Activated CD4-positive, alpha-beta T cell treated with anti-CD3 and anti-CD28 coated beads, Interleukin-2, Interleukin-6, amounts not matched to agents 100 ng/mL and 50 ng/mL, durations not matched to agents 16 hours and 8 hours (primary cell): ENCODE data around the gene NR4A3.
A peak's percentile ranks its signal among the peaks of the same experiment; 100 is the strongest.

Experiments
- DNase-seq: peaks from one replicate; pipeline ENCODE4 v3.0.0-alpha.2; 2020

NR4A3 gene

GRCh38 chr9:99885747-99886146 lies 64.1 kb downstream of the NR4A3 start:
- no peak for DNase-seq

- DNase-seq = no peak
Measured at GRCh38 chr9:99889120-99889519, 67.4 kb downstream of the NR4A3 start.

- DNase-seq = no peak
Measured at GRCh38 chr9:99894826-99895225, 73.1 kb downstream of the NR4A3 start.

GRCh38 chr9:99895510-99895909 lies 73.8 kb downstream of the NR4A3 start:
- DNase-seq = no peak

GRCh38 chr9:99896119-99896518 lies 74.4 kb downstream of the NR4A3 start:
- DNase-seq = no peak

- no peak for DNase-seq
Measured at GRCh38 chr9:99903393-99903792, 81.7 kb downstream of the NR4A3 start.

GRCh38 chr9:99905833-99906402 lies 84.2 kb downstream of the NR4A3 start:
- DNase-seq = no peak

- peak; percentile 83 for DNase-seq
Measured at GRCh38 chr9:99906403-99907207, 84.9 kb downstream of the NR4A3 start, which contains the start of gene STX17. Gene STX17, plus strand, starts transcription at chr9:99906654. Its CDS starts 8,586 bp downstream, at chr9:99915240.

GRCh38 chr9:99907208-99907532 lies 85.5 kb downstream of the NR4A3 start:
- DNase-seq = no peak

GRCh38 chr9:99911600-99911999 lies 89.9 kb downstream of the NR4A3 start:
- no peak for DNase-seq
